Neuron (in vitro differentiated cells): Measurements from ENCODE around the gene ALOX12B.

Source experiments
- H2AFZ ChIP-seq: one replicate; pipeline ENCODE4 v1.6.1; 2013; ENCODE audit warnings: low read depth, mild to moderate bottlenecking, inconsistent platforms, low read length, moderate library complexity
- H3K27me3 ChIP-seq: one replicate; pipeline ENCODE4 v1.6.1; 2013; ENCODE audit warnings: low read length; ENCODE audit not compliant: insufficient read depth
- H3K36me3 ChIP-seq: one replicate; pipeline ENCODE4 v1.6.1; 2013; ENCODE audit warnings: low read length; ENCODE audit not compliant: insufficient read depth
- H3K4me1 ChIP-seq: one replicate; pipeline ENCODE4 v1.6.1; 2013; ENCODE audit warnings: low read length; ENCODE audit not compliant: insufficient read depth
- H3K4me3 ChIP-seq: 2 replicates; pipeline ENCODE4 v1.5.1; 2013; ENCODE audit warnings: mild to moderate bottlenecking, low read length, moderate library complexity
- H3K9me3 ChIP-seq: one replicate; pipeline ENCODE4 v1.6.1; 2013; ENCODE audit warnings: low read length

The ALOX12B gene

DNA sequence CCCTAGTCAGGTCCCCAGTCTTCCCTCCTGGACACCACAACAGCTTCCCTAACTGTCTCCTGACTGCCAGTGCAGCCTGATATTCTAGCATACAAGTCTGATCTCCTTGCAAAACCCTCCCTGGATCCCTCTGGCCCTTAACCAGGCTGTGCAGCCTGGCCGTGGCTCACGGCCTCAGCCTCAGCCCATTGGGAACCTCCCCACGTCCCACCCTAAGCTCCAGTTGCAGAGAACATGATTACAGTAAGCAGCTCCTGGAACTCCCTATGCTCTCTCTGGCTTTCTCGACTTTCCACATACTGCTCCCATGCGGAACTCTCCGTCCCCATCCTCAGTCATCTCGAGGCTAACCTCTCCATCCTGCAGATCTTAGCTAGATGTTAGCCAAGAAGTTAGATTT, 13.0 kb downstream of the ALOX12B start:
- no peaks in the 10 kb centered on the region for H3K4me1 ChIP-seq
- no peaks in the 10 kb centered on the region for H3K9me3 ChIP-seq
- H2AFZ ChIP-seq = no peak overlapping the region
- no peaks in the 10 kb centered on the region for H3K36me3 ChIP-seq
- peaks cover 80% of the 10 kb centered on the region for H3K27me3 ChIP-seq
- no peak overlapping the region for H3K4me3 ChIP-seq

DNA sequence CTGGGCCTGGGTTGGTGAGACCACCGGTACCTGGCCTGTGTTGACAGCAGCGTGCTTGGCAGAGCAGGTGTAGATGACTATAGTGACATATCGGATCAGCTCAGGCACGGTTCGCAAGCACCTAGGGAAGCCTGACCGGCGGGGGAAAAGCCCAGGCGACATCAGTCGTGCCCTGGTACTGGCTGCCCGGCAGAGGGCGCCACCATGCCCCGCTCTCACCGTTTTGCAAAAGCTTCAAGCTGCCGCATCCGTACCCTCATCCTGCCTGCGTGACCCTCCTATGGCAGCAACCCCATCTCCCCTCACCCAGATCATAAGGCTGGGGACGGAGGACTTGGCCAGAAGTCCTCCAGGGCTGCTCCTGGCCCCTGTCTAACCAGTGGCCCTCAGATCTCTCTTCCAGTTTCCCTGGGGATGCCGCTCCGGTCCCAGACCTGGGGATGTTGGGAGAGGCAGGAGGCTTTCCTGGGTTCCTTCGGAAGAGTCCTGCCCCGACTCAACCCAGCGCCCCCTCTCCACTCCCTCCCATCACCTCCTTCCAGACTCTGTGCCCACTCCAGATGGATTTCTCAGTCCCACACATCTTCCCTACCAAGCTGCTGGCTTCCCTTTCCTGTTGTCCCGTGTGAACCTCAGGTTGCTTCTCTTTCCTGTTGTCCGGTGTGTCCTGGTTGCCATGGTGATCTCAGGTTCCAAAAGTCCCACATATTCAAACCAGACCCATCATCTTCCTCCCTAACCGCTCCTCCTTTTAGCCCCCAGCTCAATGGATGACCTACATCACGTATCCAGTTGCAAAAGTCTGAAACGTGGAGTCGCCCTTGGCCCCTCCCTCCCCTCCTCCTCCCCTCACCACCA, 13.7 kb downstream of the ALOX12B start:
- H3K9me3 ChIP-seq = no peaks in the 10 kb centered on the region
- H3K36me3 ChIP-seq = no peaks in the 10 kb centered on the region
- no peak overlapping the region for H3K4me3 ChIP-seq
- H3K4me1 ChIP-seq = no peaks in the 10 kb centered on the region
- peaks cover 83% of the 10 kb centered on the region for H3K27me3 ChIP-seq
- no peak overlapping the region for H2AFZ ChIP-seq

DNA sequence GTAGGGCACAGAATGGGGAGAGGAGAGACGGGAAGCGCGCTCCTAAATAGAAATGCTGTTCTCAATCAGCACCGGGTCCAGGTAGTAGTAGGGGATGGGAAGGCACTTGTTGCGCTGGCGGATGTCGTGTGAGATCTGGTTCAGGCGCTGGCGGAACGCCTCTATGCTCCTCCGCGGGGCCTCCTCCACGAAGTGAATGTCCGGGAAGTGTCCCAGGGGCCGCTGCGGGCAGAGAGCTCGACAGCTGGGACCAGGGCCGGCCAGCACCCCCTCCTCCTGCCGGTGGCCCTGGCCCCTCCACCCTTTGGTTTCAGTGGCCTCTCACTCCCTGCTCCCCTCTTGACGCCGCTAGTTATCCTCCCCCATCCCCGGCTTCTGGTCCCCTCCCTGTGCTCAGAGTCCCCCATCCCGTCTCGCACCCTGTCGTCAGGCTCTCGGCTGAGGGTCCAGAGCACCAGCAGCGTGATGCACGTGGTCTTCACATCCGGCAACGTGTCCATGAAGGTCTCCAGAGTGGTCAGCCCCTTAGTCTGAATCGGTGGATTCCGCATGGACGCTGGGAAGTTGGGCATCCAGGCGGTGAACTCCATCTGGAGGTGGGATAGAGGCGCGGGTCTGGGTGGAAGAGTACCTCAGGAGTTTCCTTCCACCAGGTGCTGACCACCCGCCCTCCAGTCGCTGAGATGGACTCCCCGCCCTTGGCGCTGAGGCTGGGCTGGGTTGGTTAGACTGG, 14.6 kb downstream of the ALOX12B start:
- Histone ChIP-seq H3K4me3 (no peak overlapping the region), H3K27me3 (peaks cover 89% of the 10 kb centered on the region), H3K36me3 (no peaks in the 10 kb centered on the region), H3K9me3 (no peaks in the 10 kb centered on the region), H2AFZ (no peak overlapping the region), H3K4me1 (no peaks in the 10 kb centered on the region)

GRCh38 chr17:8072341-8072728, 15.2 kb downstream of the ALOX12B start:
- Histone ChIP-seq H3K9me3 (no peaks in the 10 kb centered on the region), H2AFZ (no peak overlapping the region), H3K27me3 (peaks cover 88% of the 10 kb centered on the region), H3K4me3 (no peak overlapping the region), H3K36me3 (no peaks in the 10 kb centered on the region), H3K4me1 (no peaks in the 10 kb centered on the region)

DNA sequence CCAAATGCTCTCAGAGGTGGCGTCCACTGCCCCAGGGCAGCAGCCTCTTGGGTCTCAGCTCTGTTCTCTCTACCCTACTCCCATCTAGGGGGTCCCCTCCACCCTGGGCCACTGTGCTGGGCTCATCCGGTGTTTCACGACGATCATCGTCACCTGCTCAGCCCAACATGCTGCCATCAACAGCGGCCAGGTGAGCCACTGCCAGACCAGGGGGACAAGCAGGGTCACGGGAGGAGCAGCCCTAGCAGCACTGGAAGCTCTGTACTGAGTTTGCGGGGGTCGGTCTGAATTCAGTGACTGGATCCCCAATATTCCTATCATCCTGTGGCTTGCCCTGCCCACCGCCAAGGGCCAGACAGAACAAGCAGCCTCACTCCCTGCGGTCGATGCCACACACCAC, 16.0 kb downstream of the ALOX12B start:
- Histone ChIP-seq H3K9me3 (no peaks in the 10 kb centered on the region), H2AFZ (no peak overlapping the region), H3K4me1 (no peaks in the 10 kb centered on the region), H3K36me3 (no peaks in the 10 kb centered on the region), H3K4me3 (no peak overlapping the region), H3K27me3 (peaks cover 88% of the 10 kb centered on the region)

DNA sequence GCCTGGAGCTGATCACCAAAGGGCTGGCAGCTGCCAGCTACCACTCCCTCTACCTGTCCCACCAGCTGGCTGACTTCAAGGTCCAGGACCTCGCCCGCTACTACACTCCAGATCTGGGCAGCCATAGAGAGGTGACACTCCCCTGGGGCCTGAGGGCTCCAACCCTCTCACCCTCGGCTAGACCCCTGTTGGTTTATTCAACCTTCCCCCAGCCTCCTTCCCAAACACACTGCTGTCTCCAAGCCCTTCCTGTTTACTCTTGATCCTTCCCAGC, 18.0 kb downstream of the ALOX12B start:
- peaks cover 83% of the 10 kb centered on the region for H3K27me3 ChIP-seq

DNA sequence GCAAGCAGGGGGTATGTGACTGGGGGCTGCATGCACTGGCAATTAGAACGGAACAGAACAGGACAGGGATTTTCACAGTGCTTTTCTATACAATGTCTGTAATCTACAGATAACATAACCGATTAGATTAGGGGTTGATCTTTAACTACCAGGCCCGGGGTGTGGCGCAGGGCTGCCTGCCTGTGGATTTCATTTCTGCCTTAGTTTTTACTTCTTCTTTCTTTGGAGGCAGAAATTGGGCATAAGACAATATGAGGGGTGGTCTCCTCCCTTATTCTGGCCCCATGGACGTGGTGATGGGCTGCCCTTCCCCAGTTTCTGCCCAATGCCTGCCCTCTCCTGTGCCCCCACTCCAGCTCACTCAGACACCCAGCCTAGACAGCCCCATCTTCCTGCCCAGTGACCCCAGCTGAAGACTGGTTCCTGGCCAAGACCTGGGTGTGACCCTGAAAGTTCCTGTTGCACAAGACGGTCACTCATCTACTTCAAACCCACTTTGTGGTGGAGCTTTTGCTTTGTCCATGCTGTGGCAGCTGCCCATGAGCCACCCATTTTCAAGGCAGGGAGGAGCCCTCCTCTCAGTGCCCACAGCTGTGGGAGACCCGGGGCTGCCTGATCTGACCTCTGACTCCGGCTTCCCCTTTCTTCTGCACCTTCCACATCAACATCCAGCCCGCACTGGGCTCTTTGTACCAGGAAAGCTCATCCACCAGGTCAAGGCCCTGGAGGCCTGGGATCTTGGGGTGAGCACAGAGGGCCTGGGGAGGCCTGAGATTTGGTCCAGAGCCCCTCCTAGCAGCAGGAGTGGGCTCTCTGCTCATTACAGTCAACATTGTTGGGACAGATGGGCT, 18.6 kb downstream of the ALOX12B start:
- Histone ChIP-seq H3K36me3 (no peaks in the 10 kb centered on the region), H3K4me3 (no peak overlapping the region), H2AFZ (no peak overlapping the region), H3K27me3 (peaks cover 81% of the 10 kb centered on the region), H3K9me3 (no peaks in the 10 kb centered on the region), H3K4me1 (no peaks in the 10 kb centered on the region)

More for the DNA sequence above, 18.0 kb downstream of the ALOX12B start:
- H3K4me1 ChIP-seq = no peaks in the 10 kb centered on the region
- H3K4me3 ChIP-seq = no peak overlapping the region
- H3K9me3 ChIP-seq = no peaks in the 10 kb centered on the region
- H3K36me3 ChIP-seq = no peaks in the 10 kb centered on the region
- no peak overlapping the region for H2AFZ ChIP-seq

DNA sequence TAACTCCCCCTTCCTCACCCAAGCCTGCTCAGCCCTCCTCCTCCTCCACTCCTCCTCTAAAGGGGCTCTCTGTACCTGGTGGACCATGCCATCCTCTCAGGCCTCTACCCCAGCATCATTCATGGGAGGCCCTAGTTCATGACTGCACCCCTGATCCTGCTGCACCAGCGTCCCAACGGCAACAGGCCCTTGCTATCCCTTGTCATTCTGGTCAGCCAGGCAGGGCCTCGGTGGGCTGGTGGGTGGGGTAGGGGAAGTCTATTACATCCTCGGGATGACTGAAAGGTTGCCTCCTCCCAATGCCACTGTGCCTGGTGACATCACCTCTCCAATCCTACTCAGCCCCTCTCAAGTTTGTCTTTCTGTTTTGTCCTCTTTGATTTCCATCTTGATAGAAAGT, 19.7 kb downstream of the ALOX12B start:
- Histone ChIP-seq H3K4me3 (no peak overlapping the region), H3K36me3 (no peaks in the 10 kb centered on the region), H3K9me3 (no peaks in the 10 kb centered on the region), H3K4me1 (no peaks in the 10 kb centered on the region), H2AFZ (no peak overlapping the region), H3K27me3 (peaks cover 79% of the 10 kb centered on the region)

- no peak overlapping the region for H3K4me3 ChIP-seq
- H3K4me1 ChIP-seq = no peaks in the 10 kb centered on the region
- H3K36me3 ChIP-seq = no peaks in the 10 kb centered on the region
- H2AFZ ChIP-seq = no peak overlapping the region
- H3K27me3 ChIP-seq = peaks cover 79% of the 10 kb centered on the region
- no peaks in the 10 kb centered on the region for H3K9me3 ChIP-seq
Observed at GRCh38 chr17:8066841-8067775, 20.4 kb downstream of the ALOX12B start.

DNA sequence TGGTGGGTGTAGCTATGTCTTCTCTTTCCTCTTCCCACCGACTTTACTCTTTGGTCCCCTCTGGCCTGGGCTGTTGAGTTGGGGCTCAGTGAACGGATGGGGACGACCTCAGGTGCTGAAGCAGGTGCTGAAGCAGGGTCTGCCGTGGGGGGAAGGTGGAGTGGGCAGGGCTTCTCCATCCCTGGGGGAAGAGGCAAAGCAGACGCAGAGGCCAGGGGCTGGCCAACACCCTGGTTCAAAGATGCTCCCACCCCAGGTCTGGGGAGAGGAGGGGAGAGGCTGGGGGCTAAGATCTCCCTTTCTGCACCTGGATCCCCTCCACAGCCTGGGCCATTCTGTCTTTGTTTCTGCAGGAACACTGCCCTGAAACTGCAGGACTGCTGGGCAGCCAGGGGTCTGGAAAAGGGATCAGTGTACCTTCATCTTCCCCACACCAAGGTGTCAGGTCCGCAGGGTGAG, 22.9 kb downstream of the ALOX12B start:
- H3K27me3 ChIP-seq = peaks cover 80% of the 10 kb centered on the region
- no peaks in the 10 kb centered on the region for H3K4me1 ChIP-seq
- no peak overlapping the region for H3K4me3 ChIP-seq
- no peaks in the 10 kb centered on the region for H3K9me3 ChIP-seq
- H3K36me3 ChIP-seq = no peaks in the 10 kb centered on the region
- H2AFZ ChIP-seq = no peak overlapping the region

- Histone ChIP-seq H3K36me3 (no peaks in the 10 kb centered on the region), H3K4me3 (no peak overlapping the region), H2AFZ (no peak overlapping the region), H3K27me3 (peaks cover 79% of the 10 kb centered on the region), H3K4me1 (no peaks in the 10 kb centered on the region), H3K9me3 (no peaks in the 10 kb centered on the region)
Observed at GRCh38 chr17:8063761-8064534, 23.6 kb downstream of the ALOX12B start.
